HL-60/S4 treated with retinoic acid at 250 ng/mL for 4 days and 3 days (cell line): ENCODE measurements around the gene SPG11.
"Not testable (repeated sequence)": the region's sequence is repeated elsewhere in the genome, so short reads cannot be mapped to it uniquely, and the experiment has no call there.

Experiments used
- in situ Hi-C: fragments of 300-500 bp; cut with MboI; formaldehyde crosslinking; loops from 2 replicates; pipeline ENCODE4 v1.7.0; 2022; ENCODE audit warnings: low sequenced_read_pairs

Gene SPG11

GRCh38 chr15:44682809-44683682, 19.6 kb upstream of the SPG11 start:
- in situ Hi-C loops, result not testable (repeated sequence)

- in situ Hi-C loops, result no loop called here
These were observed 18.7 kb upstream of the SPG11 start for GRCh38 chr15:44682211-44682610.

- in situ Hi-C loops, result no loop called here
These were observed 13.2 kb upstream of the SPG11 start for GRCh38 chr15:44676676-44677075.

GRCh38 chr15:44675911-44676310, 12.4 kb upstream of the SPG11 start:
- in situ Hi-C loops, result no loop called here

GRCh38 chr15:44673639-44674038, 10.2 kb upstream of the SPG11 start:
- in situ Hi-C loops, result no loop called here

GRCh38 chr15:44670087-44670950, 6.9 kb upstream of the SPG11 start:
- in situ Hi-C loops, result no loop called here

GRCh38 chr15:44668921-44669320, 5.5 kb upstream of the SPG11 start:
- in situ Hi-C loops, result no loop called here

GRCh38 chr15:44667039-44667360, 3.5 kb upstream of the SPG11 start:
- in situ Hi-C loops, result no loop called here

GRCh38 chr15:44666210-44667038, 3.0 kb upstream of the SPG11 start:
- in situ Hi-C loops, result no loop called here

GRCh38 chr15:44662478-44663409, 718 bp downstream of the SPG11 start:
- in situ Hi-C loops, result no loop called here

GRCh38 chr15:44661576-44661975, 1.9 kb downstream of the SPG11 start:
- in situ Hi-C loops, result no loop called here

GRCh38 chr15:44659056-44659455, 4.4 kb downstream of the SPG11 start:
- in situ Hi-C loops, result no loop called here

GRCh38 chr15:44657378-44657777, 6.1 kb downstream of the SPG11 start:
- in situ Hi-C loops, result no loop called here

GRCh38 chr15:44656913-44657312, 6.5 kb downstream of the SPG11 start:
- in situ Hi-C loops, result no loop called here

GRCh38 chr15:44656298-44656697, 7.2 kb downstream of the SPG11 start:
- in situ Hi-C loops, result no loop called here

GRCh38 chr15:44654858-44655257, 8.6 kb downstream of the SPG11 start:
- in situ Hi-C loops, result no loop called here

- in situ Hi-C loops, result no loop called here
These were observed 15.8 kb downstream of the SPG11 start for GRCh38 chr15:44647637-44648036.

GRCh38 chr15:44647036-44647435, 16.4 kb downstream of the SPG11 start:
- in situ Hi-C loops, result no loop called here

GRCh38 chr15:44646460-44646859, 17.0 kb downstream of the SPG11 start:
- in situ Hi-C loops, result no loop called here

- in situ Hi-C loops, result no loop called here
These were observed 21.8 kb downstream of the SPG11 start for GRCh38 chr15:44641651-44642050.
